Stomach smooth muscle (tissue), 2 donors: ENCODE data around the gene GNB4.

Experiments used
- H3K27ac ChIP-seq: one replicate; pipeline ENCODE4 v1.7.0; 2013; ENCODE audit warnings: mild to moderate bottlenecking, low read length, inconsistent platforms
- H3K27me3 ChIP-seq, 2 donors: one replicate each; pipeline ENCODE4 v1.7.0; 2013; ENCODE audit warnings: low read length in 2 of 2; ENCODE audit not compliant: insufficient read depth in 2 of 2, control insufficient read depth in 1 of 2
- H3K36me3 ChIP-seq, 2 donors: one replicate each; pipeline ENCODE4 v1.7.0; 2013; ENCODE audit warnings: low read length in 2 of 2; ENCODE audit not compliant: control insufficient read depth in 2 of 2, insufficient read depth in 2 of 2
- H3K4me1 ChIP-seq: one replicate; pipeline ENCODE4 v1.7.0; 2013; ENCODE audit warnings: low read length; ENCODE audit not compliant: control insufficient read depth, insufficient read depth
- H3K4me3 ChIP-seq, 2 donors: one replicate each; pipeline ENCODE4 v1.7.0; 2013; ENCODE audit warnings: low read length in 2 of 2
- H3K9ac ChIP-seq, 2 donors: one replicate each; pipeline ENCODE4 v1.7.0; 2013; ENCODE audit warnings: low read length in 2 of 2, mild to moderate bottlenecking in 1 of 2
- H3K9me3 ChIP-seq, 2 donors: one replicate each; pipeline ENCODE4 v1.7.0; 2013; ENCODE audit warnings: low read length in 2 of 2; ENCODE audit not compliant: control insufficient read depth in 2 of 2
- donor health status: healthy.
- donor health status: Pancreatic carcinoma.

Gene GNB4

GRCh38 chr3:179414804-179415203 lies 36.5 kb downstream of the GNB4 start:
- Histone ChIP-seq H3K4me3 (no peak overlapping the region), H3K9ac (no peak overlapping the region), H3K4me1 (no peaks in the 10 kb centered on the region), H3K36me3 (peaks cover 19 to 34% of the 10 kb centered on the region in 2 donors), H3K27ac (no peak overlapping the region), H3K9me3 (no peaks in the 10 kb centered on the region), H3K27me3 (no peaks in the 10 kb centered on the region)

- Histone ChIP-seq H3K9ac (no peak overlapping the region), H3K27me3 (no peaks in the 10 kb centered on the region), H3K4me3 (no peak overlapping the region), H3K4me1 (no peaks in the 10 kb centered on the region), H3K9me3 (no peaks in the 10 kb centered on the region), H3K36me3 (peaks cover 14 to 25% of the 10 kb centered on the region in 2 donors), H3K27ac (no peak overlapping the region)
These were observed 40.3 kb downstream of the GNB4 start for GRCh38 chr3:179410999-179411398.

GRCh38 chr3:179410331-179410730 lies 40.9 kb downstream of the GNB4 start:
- H3K9me3 ChIP-seq: no peaks in the 10 kb centered on the region
- H3K36me3 ChIP-seq: peaks cover 14 to 28% of the 10 kb centered on the region in 2 donors
- no peak overlapping the region for H3K4me3 ChIP-seq
- H3K27ac ChIP-seq: no peak overlapping the region
- no peaks in the 10 kb centered on the region for H3K27me3 ChIP-seq
- H3K9ac ChIP-seq: no peak overlapping the region
- no peaks in the 10 kb centered on the region for H3K4me1 ChIP-seq

- H3K36me3 ChIP-seq: peaks cover 6 to 20% of the 10 kb centered on the region in 2 donors
- H3K4me3 ChIP-seq: no peak overlapping the region
- no peaks in the 10 kb centered on the region for H3K4me1 ChIP-seq
- H3K27ac ChIP-seq: no peak overlapping the region
- H3K9ac ChIP-seq: no peak overlapping the region
- H3K27me3 ChIP-seq: no peaks in the 10 kb centered on the region
- H3K9me3 ChIP-seq: no peaks in the 10 kb centered on the region
These were observed 47.0 kb downstream of the GNB4 start for GRCh38 chr3:179404307-179404706.

- H3K27me3 ChIP-seq: no peaks in the 10 kb centered on the region
- H3K27ac ChIP-seq: no peak overlapping the region
- H3K36me3 ChIP-seq: peaks cover 6 to 20% of the 10 kb centered on the region in 2 donors
- no peaks in the 10 kb centered on the region for H3K9me3 ChIP-seq
- no peak overlapping the region for H3K9ac ChIP-seq
- H3K4me3 ChIP-seq: no peak overlapping the region
- H3K4me1 ChIP-seq: no peaks in the 10 kb centered on the region
These were observed 48.3 kb downstream of the GNB4 start for GRCh38 chr3:179402963-179403362.

- no peak overlapping the region for H3K27ac ChIP-seq
- no peaks in the 10 kb centered on the region for H3K4me1 ChIP-seq
- no peaks in the 10 kb centered on the region for H3K27me3 ChIP-seq
- no peaks in the 10 kb centered on the region for H3K9me3 ChIP-seq
- no peak overlapping the region for H3K4me3 ChIP-seq
- H3K9ac ChIP-seq: no peak overlapping the region
- H3K36me3 ChIP-seq: peaks cover 5 to 20% of the 10 kb centered on the region in 2 donors
These were observed 49.7 kb downstream of the GNB4 start for GRCh38 chr3:179401561-179401960.

- H3K9ac ChIP-seq: no peak overlapping the region
- no peaks in the 10 kb centered on the region for H3K4me1 ChIP-seq
- no peaks in the 10 kb centered on the region for H3K27me3 ChIP-seq
- H3K36me3 ChIP-seq: peaks cover 4 to 25% of the 10 kb centered on the region in 2 donors
- H3K9me3 ChIP-seq: no peaks in the 10 kb centered on the region
- no peak overlapping the region for H3K27ac ChIP-seq
- H3K4me3 ChIP-seq: no peak overlapping the region
These were observed 52.6 kb downstream of the GNB4 start for GRCh38 chr3:179398574-179399231.

GRCh38 chr3:179391906-179392305 lies 59.4 kb downstream of the GNB4 start:
- peaks cover 10 to 19% of the 10 kb centered on the region in 2 donors for H3K36me3 ChIP-seq

GRCh38 chr3:179376474-179376873 lies 74.8 kb downstream of the GNB4 start:
- Histone ChIP-seq H3K36me3 (peaks cover 4 to 17% of the 10 kb centered on the region in 2 donors), H3K27me3 (no peaks in the 10 kb centered on the region), H3K9me3 (no peaks in the 10 kb centered on the region), H3K27ac (no peak overlapping the region), H3K4me3 (no peak overlapping the region), H3K4me1 (no peaks in the 10 kb centered on the region), H3K9ac (no peak overlapping the region)

More at GRCh38 chr3:179391906-179392305, 59.4 kb downstream of the GNB4 start:
- Histone ChIP-seq H3K27ac (no peak overlapping the region), H3K4me1 (no peaks in the 10 kb centered on the region), H3K9ac (no peak overlapping the region), H3K4me3 (no peak overlapping the region), H3K27me3 (no peaks in the 10 kb centered on the region), H3K9me3 (no peaks in the 10 kb centered on the region)

- H3K4me1 ChIP-seq: no peaks in the 10 kb centered on the region
- no peak overlapping the region for H3K4me3 ChIP-seq
- no peak overlapping the region for H3K27ac ChIP-seq
- H3K27me3 ChIP-seq: no peaks in the 10 kb centered on the region
- peaks cover 2 to 13% of the 10 kb centered on the region in 2 donors for H3K36me3 ChIP-seq
- no peaks in the 10 kb centered on the region for H3K9me3 ChIP-seq
- no peak overlapping the region for H3K9ac ChIP-seq
These were observed 75.9 kb downstream of the GNB4 start for GRCh38 chr3:179375091-179375999.

- Histone ChIP-seq H3K9me3 (no peaks in the 10 kb centered on the region), H3K4me1 (no peaks in the 10 kb centered on the region), H3K27ac (no peak overlapping the region), H3K36me3 (peaks cover 2 to 13% of the 10 kb centered on the region in 2 donors), H3K4me3 (no peak overlapping the region), H3K27me3 (no peaks in the 10 kb centered on the region), H3K9ac (no peak overlapping the region)
These were observed 77.3 kb downstream of the GNB4 start for GRCh38 chr3:179373938-179374337.
